Measurements from ENCODE around the gene WNK2.

Gene WNK2

DNA sequence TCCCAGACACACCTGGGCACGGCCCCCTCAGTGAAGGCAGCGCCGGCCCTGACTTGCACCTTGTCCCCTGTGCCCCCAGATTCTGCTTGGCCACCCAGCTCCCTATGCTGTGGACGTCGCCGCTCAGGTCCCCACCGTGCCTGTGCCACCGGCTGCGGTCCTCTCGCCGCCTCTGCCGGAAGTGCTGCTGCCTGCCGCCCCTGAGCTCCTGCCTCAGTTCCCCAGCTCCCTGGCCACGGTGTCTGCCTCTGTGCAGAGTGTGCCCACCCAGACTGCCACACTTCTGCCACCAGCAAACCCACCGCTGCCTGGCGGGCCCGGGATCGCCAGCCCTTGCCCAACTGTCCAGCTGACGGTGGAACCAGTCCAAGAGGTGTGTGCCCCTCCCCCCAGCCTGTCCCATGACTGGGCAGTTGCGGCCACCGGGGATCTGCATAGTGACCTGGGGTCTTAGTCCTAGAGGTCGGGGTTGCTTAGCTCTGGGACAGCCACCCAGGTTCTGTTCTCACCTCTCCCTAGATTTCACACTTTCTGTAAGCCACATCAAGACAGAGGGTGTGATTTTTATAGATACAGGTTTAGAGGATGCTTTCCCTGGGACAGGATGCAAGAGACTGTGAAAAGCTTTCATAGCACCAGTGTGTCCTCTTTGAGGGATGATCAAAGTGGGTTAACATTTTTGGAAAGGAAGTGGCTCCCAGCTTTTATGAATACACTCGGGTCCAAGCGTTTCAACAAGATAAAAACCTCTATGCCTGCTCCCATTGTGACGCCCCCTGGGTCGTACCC lies 78.0 kb downstream of the WNK2 start:
- in situ Hi-C loops (cut with HindIII; ENCODE audit: low sequenced_read_pairs), result no loop called here

DNA sequence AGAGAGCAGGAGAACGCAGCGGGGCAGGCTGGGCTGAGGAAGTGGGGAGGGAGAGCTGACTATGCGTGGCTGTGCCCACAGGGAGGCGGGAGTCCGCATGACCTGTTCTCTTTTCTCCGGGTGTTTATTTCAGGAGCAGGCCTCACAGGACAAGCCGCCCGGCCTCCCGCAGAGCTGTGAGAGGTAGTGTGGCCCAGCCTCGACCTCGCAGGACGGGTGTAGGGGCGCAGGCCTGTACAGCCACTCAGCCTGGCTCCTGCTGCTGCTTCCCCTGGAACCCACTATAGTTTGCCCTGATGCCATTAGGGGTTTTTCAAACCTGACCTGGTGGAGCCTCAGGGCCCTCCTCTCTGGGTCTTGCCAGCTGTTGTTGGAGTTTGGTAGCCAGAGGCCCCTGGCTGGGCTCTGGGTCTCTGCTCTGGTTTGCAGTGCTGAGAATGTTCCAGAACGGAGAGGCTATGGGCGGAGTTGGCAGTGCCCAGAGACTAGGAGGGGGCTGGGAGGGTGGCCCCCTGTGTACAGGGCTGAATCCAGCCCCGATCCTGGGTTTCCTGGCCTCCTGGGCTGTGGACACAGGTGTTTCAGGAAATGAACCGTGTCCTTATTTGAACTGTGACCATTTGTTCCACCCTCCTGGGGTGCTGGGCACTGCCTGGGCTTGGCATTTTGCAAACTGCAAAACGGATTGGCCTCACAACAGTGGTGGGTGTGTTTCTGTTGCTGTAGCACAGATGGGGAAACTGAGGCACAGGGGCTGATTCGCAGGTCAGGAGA lies 78.8 kb downstream of the WNK2 start:
- in situ Hi-C loops (cut with HindIII; ENCODE audit: low sequenced_read_pairs), result no loop called here

DNA sequence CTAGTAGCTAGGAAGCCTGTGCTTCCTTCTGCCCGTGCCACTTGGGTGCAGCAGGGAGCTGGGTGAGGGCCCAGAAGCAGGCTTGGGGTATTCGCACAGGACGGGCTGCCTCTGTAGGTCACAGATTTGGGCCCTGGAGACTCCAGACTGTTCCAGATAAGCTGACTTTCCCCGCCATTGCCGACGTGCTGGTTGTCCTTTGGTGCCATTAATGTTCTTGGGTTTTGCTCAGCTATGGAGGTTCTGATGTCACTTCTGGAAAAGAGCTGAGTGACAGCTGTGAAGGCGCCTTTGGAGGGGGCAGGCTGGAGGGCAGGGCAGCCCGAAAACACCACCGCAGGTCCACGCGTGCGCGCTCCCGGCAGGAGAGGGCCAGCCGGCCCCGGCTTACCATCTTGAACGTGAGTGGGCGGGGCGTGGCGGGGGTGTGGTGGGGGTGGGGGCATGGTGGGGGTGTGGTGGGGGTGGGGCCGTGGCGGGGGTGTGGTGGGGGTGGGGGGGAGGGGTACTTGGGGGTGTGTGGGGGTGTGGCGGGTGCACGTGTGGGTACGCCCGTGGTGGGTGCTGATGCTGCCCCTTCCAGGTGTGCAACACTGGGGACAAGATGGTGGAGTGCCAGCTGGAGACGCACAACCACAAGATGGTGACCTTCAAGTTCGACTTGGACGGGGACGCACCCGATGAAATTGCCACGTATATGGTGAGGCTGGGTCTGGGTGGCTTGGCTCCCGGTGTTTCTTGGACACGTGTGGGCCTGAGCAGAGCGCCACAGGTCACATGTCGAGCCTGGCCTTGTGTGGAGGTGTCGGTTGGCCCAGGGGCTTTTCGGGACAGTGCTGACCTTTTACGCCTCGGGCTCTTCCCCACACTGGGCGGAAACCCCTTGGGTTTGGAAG lies 79.6 kb downstream of the WNK2 start:
- in situ Hi-C loops (cut with HindIII; ENCODE audit: low sequenced_read_pairs), result no loop called here

DNA sequence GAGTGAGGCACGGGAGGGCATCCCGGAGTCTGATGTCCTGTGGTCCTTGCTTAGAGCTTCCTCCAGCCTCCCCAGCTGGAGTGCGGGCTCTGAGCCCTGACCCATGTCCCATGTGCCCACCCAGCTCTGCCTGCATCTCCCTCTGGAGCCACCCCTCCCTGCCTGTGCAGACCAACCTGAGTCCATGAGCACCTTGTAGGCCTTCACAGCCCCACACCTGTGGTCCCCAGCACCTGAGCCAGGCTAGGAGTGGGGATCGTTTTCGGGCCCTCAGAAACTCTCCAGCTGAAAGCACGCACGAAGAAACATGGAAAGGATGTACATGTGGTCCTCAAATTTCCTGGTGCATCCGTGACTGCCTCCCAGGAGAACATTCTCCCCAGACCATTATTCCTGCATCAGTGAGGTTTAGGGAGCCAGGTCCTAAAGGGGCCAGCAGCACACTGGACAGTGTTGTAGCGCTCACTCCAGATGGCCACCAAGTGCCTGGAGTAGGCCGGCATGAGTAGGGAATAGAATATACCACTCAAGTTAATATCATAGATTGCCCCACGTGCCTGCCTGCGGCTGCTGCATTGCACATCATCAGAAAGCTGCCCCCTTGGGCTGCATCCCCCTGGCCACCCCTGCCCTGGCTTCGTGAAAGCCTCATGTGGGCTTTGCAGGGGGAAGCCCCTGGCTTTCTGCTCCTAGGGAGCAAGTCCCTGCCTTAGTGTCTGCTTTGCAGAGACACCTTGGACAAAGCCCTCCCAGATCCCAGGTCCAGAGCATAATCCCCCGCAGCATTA lies 80.6 kb downstream of the WNK2 start:
- in situ Hi-C loops (cut with HindIII; ENCODE audit: low sequenced_read_pairs), result no loop called here

DNA sequence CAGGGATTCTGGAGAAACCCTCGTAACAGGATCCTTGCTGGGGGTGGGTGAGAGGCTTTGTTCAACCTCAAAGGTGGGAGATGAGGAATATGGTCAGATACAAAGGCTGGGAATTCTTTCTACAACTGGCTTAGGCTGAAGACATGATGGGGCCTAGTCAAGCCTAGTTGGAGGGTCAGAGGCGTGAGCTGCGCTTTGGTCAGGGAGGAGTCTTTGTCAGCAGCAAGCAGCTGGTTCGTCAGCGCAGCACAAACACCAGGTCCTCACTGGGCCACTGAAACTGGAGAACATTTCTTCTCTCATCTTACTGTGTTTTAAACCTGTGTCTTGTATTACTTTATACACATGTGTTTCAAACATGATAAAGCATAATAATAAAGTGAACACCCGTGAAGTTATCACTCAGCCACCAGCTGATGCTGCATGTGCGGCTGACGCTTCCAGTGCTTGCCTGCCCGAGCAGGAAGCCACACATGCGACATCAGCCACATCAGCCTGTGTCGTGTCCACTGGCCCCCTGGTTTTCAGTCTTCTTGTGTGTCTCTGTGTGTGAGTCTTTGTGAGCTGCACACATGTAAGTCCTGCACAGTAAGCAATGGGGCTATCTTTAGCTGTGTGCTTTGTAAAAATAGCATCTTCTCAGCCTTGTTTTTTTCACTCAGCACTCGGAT lies 81.5 kb downstream of the WNK2 start:
- in situ Hi-C loops (cut with HindIII; ENCODE audit: low sequenced_read_pairs), result no loop called here

DNA sequence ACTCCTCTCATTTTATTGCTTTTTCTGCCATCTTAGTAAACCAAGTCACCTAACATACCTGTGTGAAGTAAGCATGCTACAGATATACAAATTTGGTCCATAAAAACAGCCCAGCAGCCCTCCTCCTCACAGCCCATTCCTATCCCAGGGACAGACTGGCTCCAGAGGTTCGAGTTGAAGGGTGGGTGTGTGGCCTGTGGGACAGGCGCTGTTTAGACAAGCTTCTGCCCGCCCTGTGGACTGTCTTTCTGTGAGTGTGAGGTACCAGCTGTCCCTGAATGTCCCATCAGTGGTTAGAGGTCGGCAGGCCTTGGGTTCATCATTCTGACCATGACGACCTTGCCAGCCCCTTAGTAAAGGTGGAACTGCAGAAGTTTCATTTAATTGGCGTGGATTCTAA lies 82.0 kb downstream of the WNK2 start:
- in situ Hi-C loops (cut with HindIII; ENCODE audit: low sequenced_read_pairs), result no loop called here

DNA sequence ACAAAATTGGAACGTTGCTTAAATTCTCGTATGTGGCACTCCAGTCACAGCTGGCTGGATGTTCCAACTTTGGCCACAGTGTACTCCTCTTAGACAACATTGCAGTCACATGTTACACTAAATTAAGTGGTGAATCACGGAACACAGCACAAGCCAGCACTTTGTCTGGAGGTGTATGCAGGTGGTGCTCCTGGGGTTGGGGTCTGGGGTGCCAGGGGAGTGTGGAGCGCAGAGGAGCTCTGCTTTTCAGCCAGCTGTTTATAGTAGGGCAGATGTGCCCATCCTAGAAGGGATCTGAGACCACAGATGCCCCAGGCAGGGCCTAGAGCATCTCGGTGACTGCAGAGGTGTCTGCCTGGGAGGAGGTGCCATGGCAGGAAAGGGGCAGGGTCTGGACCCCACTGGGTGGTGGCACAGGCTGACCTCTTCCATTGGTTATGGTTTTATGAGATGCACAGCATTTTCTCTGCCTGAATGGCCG lies 82.6 kb downstream of the WNK2 start:
- in situ Hi-C loops (cut with HindIII; ENCODE audit: low sequenced_read_pairs), result no loop called here

DNA sequence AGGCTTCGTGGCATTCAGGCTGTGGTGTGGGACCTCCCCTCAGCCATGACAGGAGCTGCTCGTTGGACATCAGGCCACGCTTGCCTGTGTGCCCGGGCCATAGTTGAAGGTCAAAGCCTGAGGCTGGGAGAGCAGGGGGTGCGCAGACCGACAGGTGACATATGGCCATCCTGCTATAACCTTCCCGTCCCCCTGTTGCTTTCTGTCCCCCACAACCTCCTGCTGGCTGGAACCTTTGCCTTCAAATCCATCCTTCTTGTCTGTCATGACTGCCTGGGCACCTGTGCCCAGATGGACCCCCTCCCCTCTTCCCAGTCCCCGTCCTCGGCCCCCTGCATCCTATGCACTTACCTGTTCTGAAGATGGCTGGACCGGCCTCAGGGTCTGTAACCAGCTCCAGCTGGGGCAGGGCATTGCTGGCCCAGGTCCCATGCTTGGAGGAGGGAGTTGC lies 83.2 kb downstream of the WNK2 start:
- in situ Hi-C loops (cut with HindIII; ENCODE audit: low sequenced_read_pairs), result no loop called here

DNA sequence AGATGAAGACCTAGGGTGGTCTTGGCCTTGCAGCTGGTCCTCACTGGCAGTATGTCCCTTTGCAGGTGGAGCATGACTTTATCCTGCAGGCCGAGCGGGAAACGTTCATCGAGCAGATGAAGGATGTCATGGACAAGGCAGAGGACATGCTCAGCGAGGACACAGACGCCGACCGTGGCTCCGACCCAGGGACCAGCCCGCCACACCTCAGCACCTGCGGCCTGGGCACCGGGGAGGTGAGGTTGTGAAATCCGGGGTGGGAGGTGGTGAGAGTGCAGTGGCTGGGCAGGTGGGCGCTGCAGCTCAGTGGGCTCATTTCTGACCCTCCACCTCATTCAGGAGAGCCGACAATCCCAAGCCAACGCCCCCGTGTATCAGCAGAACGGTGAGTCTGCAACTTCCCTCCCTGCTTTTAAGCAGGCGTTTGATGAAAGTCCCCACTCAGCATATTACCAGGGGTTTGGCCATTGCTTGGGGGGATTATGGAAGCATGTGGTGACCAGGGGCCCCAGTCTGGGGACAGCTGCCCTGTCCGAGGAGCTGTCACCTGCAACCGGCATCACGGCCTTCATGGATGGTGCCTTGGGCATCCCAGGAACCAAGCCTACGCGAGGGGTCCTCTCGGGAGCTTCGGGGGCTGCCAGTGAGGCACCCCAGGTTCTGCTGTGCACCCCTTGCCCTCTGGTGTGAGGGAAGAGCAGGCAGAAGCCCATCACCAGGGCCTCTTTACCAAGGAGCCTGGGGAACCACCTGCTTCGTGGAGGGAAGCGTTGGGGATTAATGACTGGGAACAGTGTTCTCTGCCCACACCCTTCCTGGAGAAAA lies 84.0 kb downstream of the WNK2 start:
- in situ Hi-C loops (cut with HindIII; ENCODE audit: low sequenced_read_pairs), result no loop called here

DNA sequence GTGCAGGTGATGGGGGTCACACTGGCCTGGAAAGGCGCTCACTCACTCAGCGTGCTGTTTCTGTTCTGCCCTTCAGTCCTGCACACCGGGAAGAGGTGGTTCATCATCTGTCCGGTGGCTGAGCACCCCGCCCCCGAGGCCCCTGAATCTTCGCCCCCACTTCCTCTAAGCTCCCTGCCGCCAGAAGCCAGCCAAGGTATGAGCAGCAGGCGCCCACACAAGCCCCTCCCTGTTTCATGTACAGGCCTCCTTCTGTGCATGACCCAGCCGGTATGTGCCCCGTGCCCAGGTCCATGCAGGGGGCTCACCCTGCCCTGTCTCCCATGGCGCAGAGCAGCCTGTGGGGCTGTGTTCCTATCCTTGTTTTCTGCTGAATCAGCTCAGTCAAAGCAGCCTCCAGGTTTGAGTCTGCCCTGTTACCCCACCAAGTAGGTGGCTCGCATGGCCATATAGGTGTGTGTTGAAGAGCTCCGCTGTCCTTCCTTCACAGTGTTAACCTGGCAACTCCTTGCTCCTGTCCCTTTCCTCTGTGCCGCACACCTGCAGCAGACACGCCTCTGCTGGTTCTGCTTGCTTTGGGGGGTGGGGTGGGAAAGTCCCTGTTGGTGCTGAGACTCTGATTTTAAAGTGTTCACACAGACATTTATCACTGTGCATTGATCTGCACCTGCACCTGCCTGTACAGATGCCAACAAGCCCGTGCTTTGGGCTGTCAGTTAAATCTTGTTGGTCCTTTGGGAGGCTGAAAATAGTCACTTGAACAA lies 84.8 kb downstream of the WNK2 start:
- in situ Hi-C loops (cut with HindIII; ENCODE audit: low sequenced_read_pairs), result no loop called here

DNA sequence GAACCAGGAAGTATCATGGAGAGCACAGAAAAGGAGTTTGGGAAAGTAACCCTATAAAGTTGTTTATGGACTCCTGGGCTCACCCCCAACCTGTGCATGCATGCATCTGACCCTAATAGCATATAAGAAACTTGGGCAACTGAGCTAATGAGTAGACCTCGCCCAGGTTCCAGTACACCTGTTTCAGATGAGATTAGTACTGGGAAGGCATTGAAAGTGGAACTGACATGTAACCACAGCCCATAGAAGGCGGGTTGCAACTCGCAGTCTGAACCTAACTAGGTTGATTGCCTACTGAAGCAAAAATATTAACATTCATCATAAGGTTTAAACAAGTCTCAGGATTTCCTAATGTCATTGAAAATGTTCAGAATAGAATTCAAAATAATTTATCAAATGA lies 87.0 kb downstream of the WNK2 start:
- in situ Hi-C loops (cut with HindIII; ENCODE audit: low sequenced_read_pairs), result no loop called here

DNA sequence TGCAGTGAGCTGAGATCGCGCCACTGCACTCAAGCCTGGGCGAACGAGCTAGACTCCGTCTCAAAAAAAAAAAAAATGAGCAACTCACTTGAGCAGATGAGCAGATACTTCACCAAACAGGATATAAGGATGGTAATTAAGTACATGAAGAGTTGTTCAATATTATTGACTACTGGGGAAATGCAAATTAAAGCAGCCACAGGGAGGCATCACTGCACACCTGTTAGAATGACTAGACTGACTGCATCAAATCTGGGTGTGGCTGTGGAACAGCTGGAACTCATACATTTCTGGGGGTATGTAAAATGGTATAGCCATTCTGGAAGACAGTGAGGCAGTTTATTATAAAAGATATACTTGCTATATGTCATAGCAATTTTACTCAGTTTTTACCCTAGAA lies 93.0 kb downstream of the WNK2 start:
- in situ Hi-C loops (cut with HindIII; ENCODE audit: low sequenced_read_pairs), result no loop called here

DNA sequence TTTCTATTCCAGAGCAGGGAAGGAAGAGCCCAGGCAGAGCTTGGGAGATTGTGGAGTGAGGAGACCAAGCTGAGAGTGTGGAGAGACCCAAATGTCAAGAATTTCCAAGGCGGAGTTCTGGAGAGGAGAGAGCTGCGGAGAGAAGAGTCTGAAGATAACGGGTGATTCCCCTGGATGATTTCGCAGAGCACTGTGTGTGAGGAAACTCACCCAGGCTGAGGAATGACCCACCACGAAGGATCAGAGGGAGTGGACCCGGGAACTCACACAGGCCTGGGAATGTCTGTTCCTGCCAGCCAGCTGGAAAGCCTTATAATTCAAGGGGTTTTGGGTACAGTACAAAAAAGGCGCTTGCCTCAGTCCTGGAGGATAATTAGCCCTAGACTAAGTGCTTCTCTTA lies 94.2 kb downstream of the WNK2 start:
- in situ Hi-C loops (cut with HindIII; ENCODE audit: low sequenced_read_pairs), result no loop called here

DNA sequence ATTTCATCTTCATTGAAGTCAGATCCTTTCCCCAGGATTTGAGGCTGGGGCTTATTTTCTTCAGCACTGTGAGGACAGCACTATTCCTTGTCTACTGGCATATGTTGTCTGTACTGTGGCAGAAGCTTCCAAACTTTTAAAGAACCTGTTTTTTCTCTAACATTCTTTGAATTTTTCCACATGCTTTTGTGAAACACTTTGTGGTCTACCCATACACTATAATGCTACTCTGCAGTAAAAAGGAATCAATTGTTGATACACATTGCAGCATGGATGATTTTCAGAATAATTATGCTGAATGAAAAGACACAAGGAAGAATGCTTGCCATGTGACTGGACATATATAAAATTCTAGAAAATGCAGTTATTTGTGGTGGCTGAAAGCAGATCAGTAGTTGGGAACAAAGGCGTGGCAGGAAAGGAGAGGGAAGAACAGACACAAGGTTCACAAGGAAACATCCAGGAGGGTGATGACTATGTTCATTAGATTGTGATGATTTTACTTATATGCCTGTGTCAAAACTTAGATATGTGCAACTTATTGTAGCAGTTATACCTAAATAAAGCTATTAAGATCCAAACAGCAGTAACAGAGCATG lies 96.8 kb downstream of the WNK2 start:
- in situ Hi-C loops (cut with HindIII; ENCODE audit: low sequenced_read_pairs), result no loop called here

DNA sequence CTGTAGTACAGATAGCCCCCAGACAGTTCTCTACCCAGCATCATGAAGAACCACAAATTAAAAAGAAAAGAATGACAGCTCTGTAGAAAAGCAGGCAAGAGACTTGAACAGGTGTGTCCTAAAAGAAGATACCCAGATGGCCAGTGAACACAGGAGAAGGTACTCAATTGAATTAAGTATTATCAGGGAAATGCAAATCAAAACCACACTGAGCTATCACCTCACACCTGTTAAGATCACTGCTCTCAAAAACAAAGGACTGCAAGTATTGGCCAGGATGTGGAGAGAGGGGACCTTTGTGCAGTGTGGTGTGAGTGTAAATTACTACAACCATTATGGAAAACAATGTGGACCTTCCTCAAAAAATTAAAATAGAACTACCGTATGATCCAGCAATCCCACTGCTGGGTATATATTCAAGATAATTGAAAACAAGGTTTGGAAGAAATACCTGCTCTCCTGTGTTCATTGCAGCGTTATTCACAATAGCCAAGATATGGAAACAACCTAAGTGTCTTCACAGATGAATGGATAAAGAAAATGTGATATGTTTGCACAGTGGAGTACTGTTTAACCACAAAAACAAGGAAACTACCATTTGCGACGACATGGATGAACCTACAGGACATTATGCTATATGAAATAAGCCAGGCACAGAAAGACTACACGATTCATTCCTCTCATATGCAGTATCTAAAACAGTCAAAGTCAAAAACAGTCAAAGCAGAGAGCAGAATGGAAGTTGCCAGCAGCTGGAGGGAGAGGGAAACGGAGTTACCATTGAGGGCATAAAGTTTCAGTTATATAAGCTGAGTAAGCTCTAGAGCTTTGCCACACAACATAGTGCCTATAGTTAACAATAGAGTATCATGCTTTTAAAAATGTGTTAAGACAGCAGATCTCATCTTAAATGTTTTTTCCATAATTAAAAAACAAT lies 102.6 kb downstream of the WNK2 start:
- in situ Hi-C loops (cut with HindIII; ENCODE audit: low sequenced_read_pairs), result no loop called here

DNA sequence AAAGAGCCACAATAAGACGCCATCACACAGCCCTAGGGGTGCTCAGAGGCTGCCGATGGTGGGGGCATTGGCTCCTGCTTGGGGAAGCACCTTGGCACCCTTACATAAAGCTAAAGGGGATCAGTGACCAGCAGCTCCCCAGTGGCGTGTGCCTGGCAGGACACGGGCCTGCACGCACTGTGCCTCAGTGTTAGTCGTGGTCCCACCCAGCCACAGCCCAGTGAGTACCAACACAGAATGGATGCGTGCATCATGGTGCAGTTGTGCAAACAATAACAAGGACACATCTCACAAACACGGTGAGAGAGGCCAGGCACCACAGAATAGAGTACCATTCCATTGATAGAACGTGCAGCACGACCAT lies 103.2 kb downstream of the WNK2 start:
- in situ Hi-C loops (cut with HindIII; ENCODE audit: low sequenced_read_pairs), result no loop called here

DNA sequence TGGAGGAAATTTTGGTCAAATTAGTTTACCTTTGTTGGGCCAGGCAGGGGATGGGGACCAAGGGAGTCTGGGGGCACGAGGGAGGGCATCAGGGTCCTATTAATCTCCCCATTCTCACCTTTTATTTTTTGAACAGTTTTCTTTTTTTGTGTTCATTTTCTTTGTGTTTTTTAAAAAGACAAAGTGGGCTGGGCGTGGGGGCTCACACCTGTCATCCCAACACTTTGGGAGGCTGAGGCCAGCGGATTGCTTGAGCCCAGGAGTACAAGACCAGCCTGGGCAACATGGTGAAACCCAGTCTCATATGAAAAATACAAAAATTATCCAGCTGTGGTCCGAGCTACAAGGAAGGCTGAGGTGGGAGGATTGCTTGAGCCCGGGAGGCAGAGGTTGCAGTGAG lies 103.7 kb downstream of the WNK2 start:
- in situ Hi-C loops (cut with HindIII; ENCODE audit: low sequenced_read_pairs), result no loop called here

Measured in endothelial cell of hepatic sinusoid (primary cell).